ENCODE results near the gene ZER1.
A peak's percentile ranks its signal among the peaks of the same experiment; 100 is the strongest.

Gene ZER1

DNA sequence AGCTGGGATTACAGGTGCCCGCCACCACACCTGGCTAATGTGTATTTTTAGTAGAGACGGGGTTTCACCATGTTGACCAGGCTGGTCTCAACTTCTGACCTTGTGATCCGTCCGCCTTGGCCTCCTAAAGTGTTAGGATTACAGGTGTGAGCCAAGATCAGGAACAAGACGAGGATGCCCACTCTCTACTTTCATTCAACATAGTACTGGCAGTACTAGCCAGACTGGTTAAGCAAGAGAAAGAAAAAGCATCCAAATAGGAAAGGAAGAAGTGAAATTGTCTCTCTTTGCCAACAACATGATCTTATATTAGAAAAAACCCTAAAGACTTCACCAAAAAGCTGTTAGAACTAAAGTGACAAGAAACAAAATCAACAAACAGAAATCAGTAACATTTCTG lies 39.1 kb upstream of the ZER1 start:
- TF ChIP-seq, protein P1, sequence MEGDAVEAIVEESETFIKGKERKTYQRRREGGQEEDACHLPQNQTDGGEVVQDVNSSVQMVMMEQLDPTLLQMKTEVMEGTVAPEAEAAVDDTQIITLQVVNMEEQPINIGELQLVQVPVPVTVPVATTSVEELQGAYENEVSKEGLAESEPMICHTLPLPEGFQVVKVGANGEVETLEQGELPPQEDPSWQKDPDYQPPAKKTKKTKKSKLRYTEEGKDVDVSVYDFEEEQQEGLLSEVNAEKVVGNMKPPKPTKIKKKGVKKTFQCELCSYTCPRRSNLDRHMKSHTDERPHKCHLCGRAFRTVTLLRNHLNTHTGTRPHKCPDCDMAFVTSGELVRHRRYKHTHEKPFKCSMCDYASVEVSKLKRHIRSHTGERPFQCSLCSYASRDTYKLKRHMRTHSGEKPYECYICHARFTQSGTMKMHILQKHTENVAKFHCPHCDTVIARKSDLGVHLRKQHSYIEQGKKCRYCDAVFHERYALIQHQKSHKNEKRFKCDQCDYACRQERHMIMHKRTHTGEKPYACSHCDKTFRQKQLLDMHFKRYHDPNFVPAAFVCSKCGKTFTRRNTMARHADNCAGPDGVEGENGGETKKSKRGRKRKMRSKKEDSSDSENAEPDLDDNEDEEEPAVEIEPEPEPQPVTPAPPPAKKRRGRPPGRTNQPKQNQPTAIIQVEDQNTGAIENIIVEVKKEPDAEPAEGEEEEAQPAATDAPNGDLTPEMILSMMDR (IDR thresholded peaks at IDR 0.05; ENCODE audit: low read depth, low read length, missing control alignments): no peak
- H3K4me3 ChIP-seq (ENCODE audit: low read depth, low read length): no peak overlapping the region
- no peak for DNase-seq (ENCODE audit: low read depth)

DNA sequence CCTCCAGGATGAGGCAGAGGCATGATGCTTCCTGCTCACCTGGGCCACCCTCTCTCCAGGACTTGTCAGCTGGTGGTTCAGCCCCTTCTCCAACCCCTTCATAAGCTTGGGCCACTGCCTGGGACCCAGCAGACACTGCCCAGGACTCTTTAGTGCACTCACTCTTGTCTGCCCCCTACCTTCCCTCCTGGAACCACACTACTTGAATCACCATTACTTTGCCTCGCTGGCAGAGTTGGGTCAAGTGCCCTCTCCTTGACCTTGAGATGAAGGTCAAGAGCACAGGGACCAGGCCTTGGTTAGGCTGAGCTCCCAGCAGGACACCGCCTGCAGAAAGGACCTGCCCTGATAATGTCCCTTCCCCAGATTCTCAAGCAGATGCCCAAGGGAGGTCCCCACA lies 38.1 kb upstream of the ZER1 start:
- TF ChIP-seq, protein P1 (IDR thresholded peaks at IDR 0.05; ENCODE audit: low read depth, low read length, missing control alignments): peak; percentile 12
- DNase-seq (ENCODE audit: low read depth): no peak
- H3K4me3 ChIP-seq (ENCODE audit: low read depth, low read length): no peak overlapping the region

DNA sequence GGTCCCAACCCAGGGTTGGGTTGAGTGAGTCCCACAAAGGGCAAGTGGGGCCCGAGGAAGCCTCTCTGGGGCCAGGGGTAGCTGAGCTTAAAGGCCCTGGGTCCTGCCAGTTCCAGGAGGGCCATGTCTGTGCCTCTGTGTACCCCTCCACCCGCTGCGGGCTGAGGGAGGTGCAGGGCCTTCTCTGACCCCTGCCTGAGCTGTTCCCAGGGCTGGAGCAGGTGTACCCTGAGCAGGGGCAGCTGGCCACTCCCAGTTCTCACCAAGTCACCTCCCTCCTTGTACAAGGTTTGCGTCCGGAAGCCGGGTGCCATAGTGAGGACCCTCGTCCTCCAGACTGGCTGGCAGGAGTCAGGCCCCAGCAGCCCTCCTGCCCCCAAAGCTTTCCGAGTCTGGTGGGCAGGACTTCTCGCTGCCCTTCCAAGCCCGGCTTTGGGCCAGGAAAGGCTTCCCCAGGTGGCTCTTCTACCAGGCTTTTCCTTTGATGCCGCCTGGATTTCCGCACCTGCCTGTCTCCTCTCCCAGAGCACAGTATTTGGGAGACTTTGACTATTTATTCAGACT lies 37.4 kb upstream of the ZER1 start:
- TF ChIP-seq, protein P1 (IDR thresholded peaks at IDR 0.05; ENCODE audit: low read depth, low read length, missing control alignments): no peak
- no peak overlapping the region for H3K4me3 ChIP-seq (ENCODE audit: low read depth, low read length)
- no peak for DNase-seq (ENCODE audit: low read depth)

DNA sequence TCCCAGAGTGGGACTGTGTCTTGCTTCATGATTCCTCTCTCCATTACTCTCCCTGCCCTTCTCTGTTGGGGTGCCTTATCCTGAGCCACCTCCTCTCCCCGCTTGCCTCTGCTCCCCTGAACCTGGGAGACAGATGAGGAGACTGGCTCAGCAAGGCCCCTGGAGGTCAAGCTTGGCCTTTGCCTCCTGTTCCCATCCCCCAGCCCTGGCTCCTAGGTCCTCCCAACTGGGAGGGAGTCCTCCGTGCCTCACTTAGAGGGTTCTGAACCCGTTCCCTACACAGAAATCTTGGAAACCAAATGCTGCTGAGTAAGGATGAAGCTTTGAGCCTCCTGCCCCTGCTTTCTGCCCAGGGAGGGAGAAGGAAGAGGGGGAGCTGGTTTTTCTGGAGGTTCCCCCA lies 36.8 kb upstream of the ZER1 start:
- no peak overlapping the region for H3K4me3 ChIP-seq (ENCODE audit: low read depth, low read length)
- TF ChIP-seq, protein P1 (IDR thresholded peaks at IDR 0.05; ENCODE audit: low read depth, low read length, missing control alignments): no peak
- DNase-seq (ENCODE audit: low read depth): no peak

DNA sequence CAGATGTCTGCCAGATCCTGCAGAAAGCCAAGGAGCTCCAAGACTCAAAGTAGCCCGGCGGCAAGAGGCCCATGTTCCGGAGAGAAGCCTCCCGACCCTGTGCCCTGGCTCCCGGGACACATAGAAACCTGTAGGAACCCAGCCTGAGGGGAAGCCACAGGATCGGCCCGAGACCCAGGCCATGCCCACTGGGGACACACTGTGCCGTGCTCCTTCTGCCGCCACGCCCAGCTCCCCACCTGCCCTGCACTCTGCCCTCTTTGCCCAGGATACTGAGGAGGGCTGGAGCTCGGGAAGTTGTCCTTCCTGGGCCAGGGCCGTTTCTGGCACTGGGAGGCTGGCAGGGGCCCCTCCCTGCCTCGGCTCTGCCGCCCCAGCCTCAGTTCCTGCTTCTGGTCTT lies 36.1 kb upstream of the ZER1 start:
- no peak overlapping the region for H3K4me3 ChIP-seq (ENCODE audit: low read depth, low read length)
- DNase-seq (ENCODE audit: low read depth): no peak
- TF ChIP-seq, protein P1 (IDR thresholded peaks at IDR 0.05; ENCODE audit: low read depth, low read length, missing control alignments): no peak

DNA sequence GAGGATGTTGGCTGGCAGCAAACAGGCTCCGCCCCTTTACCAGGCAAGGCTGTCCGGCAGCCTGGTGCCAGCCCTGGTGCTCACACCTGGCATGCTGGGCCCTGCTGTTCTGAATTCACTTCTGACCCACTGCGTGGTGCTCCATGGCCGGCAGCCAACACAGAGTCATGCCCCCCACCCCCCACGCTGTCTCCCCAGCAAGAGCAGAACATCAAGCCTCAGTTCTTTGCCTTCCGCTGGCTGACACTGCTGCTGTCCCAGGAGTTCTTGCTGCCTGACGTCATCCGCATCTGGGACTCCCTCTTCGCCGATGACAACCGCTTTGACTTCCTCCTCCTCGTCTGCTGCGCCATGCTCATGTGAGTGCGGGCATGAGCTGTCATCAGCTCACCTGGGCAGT lies 33.9 kb upstream of the ZER1 start:
- no peak for DNase-seq (ENCODE audit: low read depth)
- no peak overlapping the region for H3K4me3 ChIP-seq (ENCODE audit: low read depth, low read length)
- TF ChIP-seq, protein P1 (IDR thresholded peaks at IDR 0.05; ENCODE audit: low read depth, low read length, missing control alignments): no peak

DNA sequence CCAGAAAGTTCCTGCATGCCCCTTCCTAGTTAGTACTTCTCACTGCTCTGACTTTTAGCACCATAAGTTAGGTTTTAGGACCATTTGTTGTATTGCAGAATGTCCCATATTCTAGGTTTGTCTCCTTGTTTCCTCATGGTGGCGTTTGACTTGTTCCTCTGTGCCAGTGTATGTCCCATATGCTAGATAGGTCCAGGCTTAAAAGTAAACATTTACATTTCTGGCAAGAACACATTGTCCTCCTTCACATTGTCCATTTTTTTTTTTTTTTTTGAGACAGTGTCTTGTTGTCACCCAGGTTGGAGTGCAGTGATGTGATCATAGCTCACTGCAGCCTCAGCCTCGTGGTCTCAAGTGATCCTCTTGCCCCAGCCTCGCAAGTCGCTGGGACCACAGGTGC lies 30.8 kb upstream of the ZER1 start:
- TF ChIP-seq, protein P1 (IDR thresholded peaks at IDR 0.05; ENCODE audit: low read depth, low read length, missing control alignments): no peak
- no peak overlapping the region for H3K4me3 ChIP-seq (ENCODE audit: low read depth, low read length)
- no peak for DNase-seq (ENCODE audit: low read depth)

Data from GM12864 (cell line).